IMR-90 (cell line): ENCODE data around the gene DLX1. TPM values are rescaled to one million over a fixed set of nuclear protein-coding genes. Genes with fewer than 3 reads are reported as not detected.

Source experiments
- ATAC-seq: fragments of 200-7000 bp; cut with Tn5 transposase; 2 replicates; pipeline ENCODE4 v1.9.1; 2020; ENCODE audit warnings: low read depth, mild to moderate bottlenecking, moderate library complexity
- BruUV-seq: library from RNA; stranded (reverse); fragments of 400-500 nt; replicated peaks from 2 replicates; lab custom pipeline; 2021; lab: Mats Ljungman, UMichigan
- CTCF ChIA-PET: fragments of 300-600 bp; formaldehyde crosslinking; extraction: SDS; loops from one replicate; lab custom pipeline; 2021; ENCODE audit warnings: antibody characterized with exemption; lab: Yijun Ruan, JAX
- POLR2A ChIA-PET: fragments of 300-600 bp; sonication (Branson Sonifier 250); formaldehyde crosslinking; loops from one replicate; lab custom pipeline; 2022; ENCODE audit warnings: antibody characterized with exemption; ENCODE audit not compliant: unreplicated experiment; lab: Charles Lee
- DNase-seq: peaks from one replicate; pipeline ENCODE4 v3.0.0; 2013
- H2AFZ ChIP-seq: replicated peaks from 2 replicates; pipeline ENCODE3; 2013; ENCODE audit warnings: low read length, mild to moderate bottlenecking; ENCODE audit not compliant: poor library complexity
- H2AK5ac ChIP-seq: 2 replicates; pipeline ENCODE4 v1.6.1; 2013; ENCODE audit warnings: low read depth, low read length, inconsistent platforms
- H2AK9ac ChIP-seq: replicated peaks from 2 replicates; pipeline ENCODE3; 2013; ENCODE audit warnings: mild to moderate bottlenecking, low read depth, low read length, moderate library complexity; ENCODE audit not compliant: poor library complexity
- H2BK120ac ChIP-seq: 2 replicates; pipeline ENCODE4 v1.6.1; 2013; ENCODE audit warnings: low read depth, low read length, inconsistent platforms
- H2BK15ac ChIP-seq: 3 replicates; pipeline ENCODE4 v1.6.1; 2013; ENCODE audit warnings: low read depth, low read length, inconsistent platforms
- H2BK20ac ChIP-seq: 2 replicates; pipeline ENCODE4 v1.6.1; 2013; ENCODE audit warnings: low read depth, mild to moderate bottlenecking, inconsistent platforms, low read length, moderate library complexity
- H2BK5ac ChIP-seq: 2 replicates; pipeline ENCODE4 v1.6.1; 2013; ENCODE audit warnings: mild to moderate bottlenecking, low read depth, low read length, inconsistent platforms; ENCODE audit not compliant: poor library complexity, severe bottlenecking
- H3K14ac ChIP-seq: replicated peaks from 2 replicates; pipeline ENCODE4 v1.6.1; 2013; ENCODE audit warnings: low read depth, low read length, inconsistent platforms
- H3K18ac ChIP-seq: 2 replicates; pipeline ENCODE4 v1.6.1; 2013; ENCODE audit warnings: low read depth, low read length, control low read depth
- H3K23ac ChIP-seq: 2 replicates; pipeline ENCODE4 v1.6.1; 2013; ENCODE audit warnings: low read depth, low read length, inconsistent platforms
- H3K27ac ChIP-seq: 2 replicates; pipeline ENCODE4 v1.5.1; 2013; ENCODE audit warnings: mild to moderate bottlenecking, control low read depth, low read length; ENCODE audit not compliant: insufficient read depth
- H3K27me3 ChIP-seq: 2 replicates; pipeline ENCODE4 v1.6.1; 2013; ENCODE audit warnings: low read length; ENCODE audit not compliant: control insufficient read depth, insufficient read depth
- H3K36me3 ChIP-seq: 2 replicates; pipeline ENCODE4 v1.6.1; 2013; ENCODE audit warnings: low read length, mixed read lengths; ENCODE audit not compliant: control insufficient read depth, insufficient read depth
- H3K4ac ChIP-seq: 2 replicates; pipeline ENCODE4 v1.6.1; 2013; ENCODE audit warnings: low read depth, low read length, inconsistent platforms
- H3K4me1 ChIP-seq: 2 replicates; pipeline ENCODE4 v1.6.1; 2013; ENCODE audit warnings: low read length, mixed read lengths; ENCODE audit not compliant: control insufficient read depth, insufficient read depth
- H3K4me2 ChIP-seq: 2 replicates; pipeline ENCODE4 v1.6.1; 2013; ENCODE audit warnings: low read depth, mild to moderate bottlenecking, control low read depth, low read length, moderate library complexity
- H3K4me3 ChIP-seq: 2 replicates; pipeline ENCODE4 v1.5.1; 2013; ENCODE audit warnings: low read depth, mild to moderate bottlenecking, control low read depth, low read length, moderate library complexity; ENCODE audit not compliant: insufficient read depth
- H3K56ac ChIP-seq: 2 replicates; pipeline ENCODE4 v1.6.1; 2013; ENCODE audit warnings: low read length, inconsistent platforms; ENCODE audit not compliant: insufficient read depth; ENCODE audit errors: extremely low read depth
- H3K79me1 ChIP-seq, 2 experiments: 2 replicates each; pipeline ENCODE4 v1.6.1; 2013; ENCODE audit warnings: low read length in 2 of 2, inconsistent platforms in 1 of 2, low read depth in 1 of 2
- H3K9ac ChIP-seq: 2 replicates; pipeline ENCODE4 v1.6.1; 2013; ENCODE audit warnings: low read depth, low read length, control low read depth
- H3K9me1 ChIP-seq: 2 replicates; pipeline ENCODE4 v1.6.1; 2013; ENCODE audit warnings: low read length, inconsistent platforms; ENCODE audit not compliant: insufficient read depth
- H3K9me3 ChIP-seq: 2 replicates; pipeline ENCODE4 v1.6.1; 2013; ENCODE audit warnings: low read length; ENCODE audit not compliant: control insufficient read depth, insufficient read depth
- H4K20me1 ChIP-seq: 2 replicates; pipeline ENCODE4 v1.6.1; 2013; ENCODE audit warnings: low read length, inconsistent platforms; ENCODE audit not compliant: insufficient read depth
- H4K5ac ChIP-seq: 2 replicates; pipeline ENCODE4 v1.6.1; 2013; ENCODE audit warnings: mild to moderate bottlenecking, low read depth, low read length, control low read depth
- H4K8ac ChIP-seq, 2 experiments: 2 replicates each; pipeline ENCODE4 v1.6.1; 2013; ENCODE audit warnings: low read depth in 2 of 2, low read length in 2 of 2, control low read depth in 1 of 2, inconsistent platforms in 1 of 2
- H4K91ac ChIP-seq: 2 replicates; pipeline ENCODE4 v1.6.1; 2013; ENCODE audit warnings: low read depth, low read length, inconsistent platforms; ENCODE audit not compliant: insufficient read depth
- BHLHE40 ChIP-seq: fragments of 150-350 bp; IDR thresholded peaks from 2 replicates; pipeline ENCODE4 v1.6.1; 2016; ENCODE audit warnings: mild to moderate bottlenecking, low read depth, low read length
- CEBPB ChIP-seq: IDR thresholded peaks from 2 replicates; pipeline ENCODE4 v1.6.1; 2012; ENCODE audit warnings: low read depth, low read length, improper control_type of control experiment
- CHD1 ChIP-seq: IDR thresholded peaks from 2 replicates; pipeline ENCODE4 v1.6.1; 2012; ENCODE audit warnings: low read depth, low read length, improper control_type of control experiment
- FOS ChIP-seq: fragments of 150-350 bp; IDR thresholded peaks from 2 replicates; pipeline ENCODE4 v1.6.1; 2016; ENCODE audit warnings: low read depth, low read length
- MAFK ChIP-seq: IDR thresholded peaks from 2 replicates; pipeline ENCODE4 v1.6.1; 2012; ENCODE audit warnings: low read depth, low read length, improper control_type of control experiment
- MAZ ChIP-seq: IDR thresholded peaks from 2 replicates; pipeline ENCODE4 v1.6.1; 2012; ENCODE audit warnings: low read depth, mild to moderate bottlenecking, low read length, improper control_type of control experiment, moderate library complexity, borderline replicate concordance
- MXI1 ChIP-seq: IDR thresholded peaks from 2 replicates; pipeline ENCODE4 v1.6.1; 2012; ENCODE audit warnings: low read depth, mild to moderate bottlenecking, low read length, moderate library complexity, borderline replicate concordance
- NFE2L2 ChIP-seq: fragments of 150-350 bp; IDR thresholded peaks from 2 replicates; pipeline ENCODE4 v1.6.1; 2016; ENCODE audit warnings: low read depth, mild to moderate bottlenecking, low read length
- POLR2A ChIP-seq: IDR thresholded peaks from 2 replicates; pipeline ENCODE4 v1.6.1; 2012; ENCODE audit warnings: mild to moderate bottlenecking, low read depth, low read length
- RAD21 ChIP-seq: IDR thresholded peaks from 2 replicates; pipeline ENCODE4 v1.6.1; 2012; ENCODE audit warnings: low read length, improper control_type of control experiment
- RCOR1 ChIP-seq: IDR thresholded peaks from 2 replicates; pipeline ENCODE4 v1.6.1; 2012; ENCODE audit warnings: mild to moderate bottlenecking, low read length, improper control_type of control experiment; ENCODE audit not compliant: insufficient replicate concordance
- RFX5 ChIP-seq: IDR thresholded peaks from 2 replicates; pipeline ENCODE4 v1.8.0; 2012; ENCODE audit warnings: low read depth, mild to moderate bottlenecking, low read length, moderate library complexity
- SMC3 ChIP-seq: fragments of 150-350 bp; IDR thresholded peaks from 2 replicates; pipeline ENCODE4 v1.6.1; 2016; ENCODE audit warnings: low read depth, mild to moderate bottlenecking, antibody characterized with exemption, low read length, moderate library complexity
- USF2 ChIP-seq: fragments of 150-350 bp; IDR thresholded peaks from 2 replicates; pipeline ENCODE4 v1.6.1; 2017; ENCODE audit warnings: mild to moderate bottlenecking, antibody characterized with exemption, low read length, low read depth
- WGBS, 2 experiments: methylation state at CpG; one replicate each; pipeline versions ENCODE4 v1.1.5 to v1.1.7; 2013; ENCODE audit warnings: missing lambda C conversion rate in 2 of 2; ENCODE audit not compliant: insufficient read length in 1 of 2; ENCODE audit errors: extremely low coverage in 2 of 2; 5-methylcytosine and 5-hydroxymethylcytosine counted together
- dilution Hi-C: fragments of 300-500 bp; cut with HindIII; formaldehyde crosslinking; loops from one replicate; pipeline ENCODE4 v1.14.3; 2018; ENCODE audit warnings: low sequenced_read_pairs; ENCODE audit not compliant: unreplicated experiment
- in situ Hi-C: fragments of 300-500 bp; cut with MboI; formaldehyde crosslinking; loops from 3 replicates; pipeline ENCODE4 v1.14.3; 2019; ENCODE audit warnings: low sequenced_read_pairs, inconsistent platforms, mixed read lengths
- intact Hi-C: fragments of 100-400 bp; cut with micrococcal nuclease; formaldehyde crosslinking; loops from 2 replicates; pipeline ENCODE4 v1.10.0; 2022
- polyA plus RNA-seq, 3 experiments: library from polyadenylated mRNA; depleted of rRNA; stranded (reverse); fragments of >200 nt; gene quantifications; 2 replicates each; pipeline ENCODE4 v1.2.3, GENCODE V29; 2012; ENCODE audit warnings: low replicate concordance in 1 of 3
- total RNA-seq: library from RNA; depleted of rRNA; stranded (reverse); fragments of >200 nt; gene quantifications from 2 replicates; pipeline ENCODE4 v1.2.3, GENCODE V29; 2012
- TF ChIP-seq, protein P1 (sequence below): fragments of 150-350 bp; IDR thresholded peaks from 2 replicates; pipeline ENCODE4 v1.6.1; 2016; ENCODE audit warnings: low read depth, mild to moderate bottlenecking, low read length, moderate library complexity, borderline replicate concordance
- TF ChIP-seq, protein P2 (sequence below): conservative IDR thresholded peaks from 2 replicates; pipeline ENCODE4 v1.5.1; 2012; ENCODE audit warnings: mild to moderate bottlenecking, low read depth, low read length, improper control_type of control experiment

The DLX1 gene
- total and polyA plus RNA-seq, 2 of the 4 experiments (the other 2 are of a cell fraction) = 0.36 to 2.2 TPM

DNA sequence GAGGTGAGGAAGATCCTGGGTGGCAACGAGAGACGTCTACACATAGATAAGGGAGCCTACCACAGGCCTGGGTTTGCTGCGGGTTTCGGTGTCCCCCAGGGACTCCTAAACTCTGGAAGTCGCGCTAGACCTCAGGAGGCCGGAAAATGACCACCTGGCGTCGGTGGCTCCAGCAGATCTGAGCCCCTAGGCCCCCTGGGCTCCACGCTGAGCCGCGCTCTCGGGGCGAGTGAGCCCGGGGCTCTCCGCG, 987 bp upstream of the DLX1 start:
- H3K9me1 ChIP-seq = no peaks in the 10 kb centered on the region
- no peaks in the 10 kb centered on the region for H3K79me1 ChIP-seq
- peak; percentile 1 for ATAC-seq
- H2BK15ac ChIP-seq = no peak overlapping the region
- H3K23ac ChIP-seq = no peak overlapping the region
- peaks cover 16% of the 10 kb centered on the region for H3K9me3 ChIP-seq
- H3K14ac ChIP-seq = no peak overlapping the region
- POLR2A ChIA-PET = interaction anchor here (0.5 kb wide), 1 partner anchor 38 kb away, joined by 11 read pairs; no protein-coding TSS in a partner anchor
- H2BK120ac ChIP-seq = no peak overlapping the region
- H2AFZ ChIP-seq = peak overlapping the region; percentile 89
- H3K27me3 ChIP-seq = peaks cover 81% of the 10 kb centered on the region
- H3K4me1 ChIP-seq = no peaks in the 10 kb centered on the region; the same call in 1 of the 2 replicates
- no peak overlapping the region for H2AK5ac ChIP-seq
- H3K36me3 ChIP-seq = no peaks in the 10 kb centered on the region
- in situ Hi-C loops = no loop called here
- no peak overlapping the region for H4K91ac ChIP-seq
- H2AK9ac ChIP-seq = no peak overlapping the region
- H3K27ac ChIP-seq = no peak overlapping the region; the same call in 1 of the 2 replicates
- H2BK5ac ChIP-seq = no peak overlapping the region
- BruUV-seq = no TSS peak
- H3K4me3 ChIP-seq = peak overlapping the region; percentile 49
- no peak for DNase-seq
- no peak overlapping the region for H3K18ac ChIP-seq
- no peak overlapping the region for H3K4ac ChIP-seq
- WGBS, 2 experiments = no CpG with 5 or more reads among the region's 17 CpGs
- peak overlapping the region; percentile 73 for H3K4me2 ChIP-seq
- TF ChIP-seq, protein P1, sequence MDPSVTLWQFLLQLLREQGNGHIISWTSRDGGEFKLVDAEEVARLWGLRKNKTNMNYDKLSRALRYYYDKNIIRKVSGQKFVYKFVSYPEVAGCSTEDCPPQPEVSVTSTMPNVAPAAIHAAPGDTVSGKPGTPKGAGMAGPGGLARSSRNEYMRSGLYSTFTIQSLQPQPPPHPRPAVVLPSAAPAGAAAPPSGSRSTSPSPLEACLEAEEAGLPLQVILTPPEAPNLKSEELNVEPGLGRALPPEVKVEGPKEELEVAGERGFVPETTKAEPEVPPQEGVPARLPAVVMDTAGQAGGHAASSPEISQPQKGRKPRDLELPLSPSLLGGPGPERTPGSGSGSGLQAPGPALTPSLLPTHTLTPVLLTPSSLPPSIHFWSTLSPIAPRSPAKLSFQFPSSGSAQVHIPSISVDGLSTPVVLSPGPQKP = no peak
- TF ChIP-seq RFX5 (no peak), NFE2L2 (no peak), BHLHE40 (no peak), CEBPB (no peak), MAZ (no peak), CHD1 (no peak), SMC3 (no peak), RCOR1 (no peak), POLR2A (no peak), FOS (no peak), USF2 (no peak), RAD21 (no peak), MXI1 (no peak), MAFK (no peak)
- TF ChIP-seq, protein P2, sequence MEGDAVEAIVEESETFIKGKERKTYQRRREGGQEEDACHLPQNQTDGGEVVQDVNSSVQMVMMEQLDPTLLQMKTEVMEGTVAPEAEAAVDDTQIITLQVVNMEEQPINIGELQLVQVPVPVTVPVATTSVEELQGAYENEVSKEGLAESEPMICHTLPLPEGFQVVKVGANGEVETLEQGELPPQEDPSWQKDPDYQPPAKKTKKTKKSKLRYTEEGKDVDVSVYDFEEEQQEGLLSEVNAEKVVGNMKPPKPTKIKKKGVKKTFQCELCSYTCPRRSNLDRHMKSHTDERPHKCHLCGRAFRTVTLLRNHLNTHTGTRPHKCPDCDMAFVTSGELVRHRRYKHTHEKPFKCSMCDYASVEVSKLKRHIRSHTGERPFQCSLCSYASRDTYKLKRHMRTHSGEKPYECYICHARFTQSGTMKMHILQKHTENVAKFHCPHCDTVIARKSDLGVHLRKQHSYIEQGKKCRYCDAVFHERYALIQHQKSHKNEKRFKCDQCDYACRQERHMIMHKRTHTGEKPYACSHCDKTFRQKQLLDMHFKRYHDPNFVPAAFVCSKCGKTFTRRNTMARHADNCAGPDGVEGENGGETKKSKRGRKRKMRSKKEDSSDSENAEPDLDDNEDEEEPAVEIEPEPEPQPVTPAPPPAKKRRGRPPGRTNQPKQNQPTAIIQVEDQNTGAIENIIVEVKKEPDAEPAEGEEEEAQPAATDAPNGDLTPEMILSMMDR = no peak
- no peak overlapping the region for H3K9ac ChIP-seq
- CTCF ChIA-PET = no interaction called here
- no peak overlapping the region for H4K5ac ChIP-seq
- intact Hi-C loops = loop anchor here (5.0 kb wide), 1 partner anchor 47 kb away; no protein-coding TSS in a partner anchor
- 0 out of 4 replicates have a peak overlapping the region, but pooled peaks of 1 of the 2 experiments have one; percentile 13 for H4K8ac ChIP-seq
- dilution Hi-C loops = no loop called here
- H3K56ac ChIP-seq = no peak overlapping the region
- H2BK20ac ChIP-seq = no peak overlapping the region
- H4K20me1 ChIP-seq = 0 out of 2 replicates have a peak, but pooled peaks cover 5% of the 10 kb centered on the region
